ENCODE data around the gene SPHKAP. TPM values are rescaled to one million over a fixed set of nuclear protein-coding genes. Genes with fewer than 3 reads are reported as not detected.

SPHKAP gene
- polyA plus RNA-seq, 2 of the 4 experiments (the other 2 are of a cell fraction) = 0.01 TPM; not detected in 1

DNA sequence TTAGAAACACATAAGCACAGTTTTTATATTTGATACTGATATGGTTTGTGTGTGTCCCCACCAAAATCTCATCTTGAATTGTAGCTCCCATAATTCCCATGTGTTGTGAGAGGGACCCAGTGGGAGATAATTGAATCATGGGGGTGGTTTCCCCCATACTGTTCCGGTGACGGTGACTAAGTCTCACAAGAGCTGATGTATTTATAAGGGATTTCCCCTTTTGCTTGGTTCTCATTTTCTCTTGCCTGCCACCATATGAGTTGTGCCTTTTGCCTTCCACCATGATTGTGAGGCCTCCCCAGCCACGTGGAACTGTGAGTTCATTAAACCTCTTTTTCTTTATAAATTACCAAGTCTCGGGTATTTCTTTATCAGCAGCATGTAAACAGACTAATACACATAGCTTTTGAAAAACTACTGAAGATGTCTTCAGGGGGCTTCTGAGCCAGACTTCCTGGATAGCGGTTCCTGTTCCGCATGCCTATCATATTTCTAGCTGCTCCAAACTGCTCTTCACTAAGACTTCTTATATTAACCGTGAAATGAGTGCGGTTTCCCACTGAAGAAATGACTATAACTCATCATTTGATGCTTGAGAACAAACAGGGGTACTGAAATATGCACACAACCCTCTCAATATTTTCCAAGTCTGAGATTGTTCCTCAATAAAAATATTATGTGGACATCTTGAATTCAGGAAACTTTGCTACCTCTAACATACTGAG, 75.8 kb downstream of the SPHKAP start (continued):
- TF ChIP-seq, protein P1, sequence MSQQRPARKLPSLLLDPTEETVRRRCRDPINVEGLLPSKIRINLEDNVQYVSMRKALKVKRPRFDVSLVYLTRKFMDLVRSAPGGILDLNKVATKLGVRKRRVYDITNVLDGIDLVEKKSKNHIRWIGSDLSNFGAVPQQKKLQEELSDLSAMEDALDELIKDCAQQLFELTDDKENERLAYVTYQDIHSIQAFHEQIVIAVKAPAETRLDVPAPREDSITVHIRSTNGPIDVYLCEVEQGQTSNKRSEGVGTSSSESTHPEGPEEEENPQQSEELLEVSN (IDR thresholded peaks at IDR 0.05; ENCODE audit: borderline replicate concordance, low read depth) = no peak
- TF ChIP-seq KDM5A (IDR thresholded peaks at IDR 0.05) (no peak), JUNB (IDR thresholded peaks at IDR 0.05) (no peak), HOXB5 (CRISPR knock-in tag; IDR thresholded peaks at IDR 0.05) (no peak), POLR2A (IDR thresholded peaks at IDR 0.05; ENCODE audit: low read length) (no peak)

DNA sequence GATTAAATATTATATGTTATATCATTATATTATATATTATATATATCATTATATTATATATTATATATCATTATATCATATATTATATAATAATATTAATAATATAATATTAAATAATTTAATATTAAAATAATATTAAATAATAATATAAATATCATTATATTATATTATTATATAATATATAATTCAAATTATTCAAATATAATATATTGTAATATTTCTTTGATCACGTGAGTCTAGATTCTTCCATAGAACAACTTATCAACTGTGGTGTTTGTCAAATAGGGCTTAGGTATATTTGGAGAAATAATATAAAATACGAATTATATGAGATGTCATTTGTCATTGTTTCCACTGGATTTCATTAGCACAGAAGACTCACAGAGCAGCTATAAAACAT, 77.3 kb downstream of the SPHKAP start:
- CTCF ChIA-PET = interaction anchor here (0.9 kb wide), 1 partner anchor 82 kb away, joined by 3 read pairs; no protein-coding TSS in a partner anchor

More for the DNA sequence above, 77.3 kb downstream of the SPHKAP start:
- no peak overlapping the region for H3K4me3 ChIP-seq
- WGBS (ENCODE audit: missing lambda C conversion rate) = 23% methylated on average over 2 of the region's 2 CpGs
- no peak overlapping the region for H3K27ac ChIP-seq
- POLR2A ChIA-PET = no interaction called here
- H3K9me3 ChIP-seq = no peaks in the 10 kb centered on the region
- ATAC-seq (no peak), DNase-seq (ENCODE audit: low read depth in 1 of 2, low spot score in 1 of 2) (no peak), FAIRE-seq (no peak)
- TF ChIP-seq NPAS2 (CRISPR knock-in tag; IDR thresholded peaks at IDR 0.05; ENCODE audit: borderline replicate concordance) = no peak
- TF ChIP-seq HDAC2 (IDR thresholded peaks at IDR 0.05) = no peak
- TF ChIP-seq, protein P2, sequence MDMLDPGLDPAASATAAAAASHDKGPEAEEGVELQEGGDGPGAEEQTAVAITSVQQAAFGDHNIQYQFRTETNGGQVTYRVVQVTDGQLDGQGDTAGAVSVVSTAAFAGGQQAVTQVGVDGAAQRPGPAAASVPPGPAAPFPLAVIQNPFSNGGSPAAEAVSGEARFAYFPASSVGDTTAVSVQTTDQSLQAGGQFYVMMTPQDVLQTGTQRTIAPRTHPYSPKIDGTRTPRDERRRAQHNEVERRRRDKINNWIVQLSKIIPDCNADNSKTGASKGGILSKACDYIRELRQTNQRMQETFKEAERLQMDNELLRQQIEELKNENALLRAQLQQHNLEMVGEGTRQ (IDR thresholded peaks at IDR 0.05) = no peak
- TF ChIP-seq, protein P3, sequence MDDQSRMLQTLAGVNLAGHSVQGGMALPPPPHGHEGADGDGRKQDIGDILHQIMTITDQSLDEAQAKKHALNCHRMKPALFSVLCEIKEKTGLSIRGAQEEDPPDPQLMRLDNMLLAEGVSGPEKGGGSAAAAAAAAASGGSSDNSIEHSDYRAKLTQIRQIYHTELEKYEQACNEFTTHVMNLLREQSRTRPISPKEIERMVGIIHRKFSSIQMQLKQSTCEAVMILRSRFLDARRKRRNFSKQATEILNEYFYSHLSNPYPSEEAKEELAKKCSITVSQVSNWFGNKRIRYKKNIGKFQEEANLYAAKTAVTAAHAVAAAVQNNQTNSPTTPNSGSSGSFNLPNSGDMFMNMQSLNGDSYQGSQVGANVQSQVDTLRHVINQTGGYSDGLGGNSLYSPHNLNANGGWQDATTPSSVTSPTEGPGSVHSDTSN (IDR thresholded peaks at IDR 0.05) = no peak
- TF ChIP-seq, protein P1 (IDR thresholded peaks at IDR 0.05; ENCODE audit: borderline replicate concordance, low read depth) = no peak
- TF ChIP-seq, protein P4, sequence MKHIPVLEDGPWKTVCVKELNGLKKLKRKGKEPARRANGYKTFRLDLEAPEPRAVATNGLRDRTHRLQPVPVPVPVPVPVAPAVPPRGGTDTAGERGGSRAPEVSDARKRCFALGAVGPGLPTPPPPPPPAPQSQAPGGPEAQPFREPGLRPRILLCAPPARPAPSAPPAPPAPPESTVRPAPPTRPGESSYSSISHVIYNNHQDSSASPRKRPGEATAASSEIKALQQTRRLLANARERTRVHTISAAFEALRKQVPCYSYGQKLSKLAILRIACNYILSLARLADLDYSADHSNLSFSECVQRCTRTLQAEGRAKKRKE (CRISPR knock-in tag; IDR thresholded peaks at IDR 0.05; ENCODE audit: low read depth) = no peak
- no peak for TF ChIP-seq POLR2AphosphoS2 (conservative IDR thresholded peaks at IDR 0.05; ENCODE audit: low read length)
- no peak for TF ChIP-seq ZNF302 (CRISPR knock-in tag; IDR thresholded peaks at IDR 0.05)
- TF ChIP-seq, protein P5, sequence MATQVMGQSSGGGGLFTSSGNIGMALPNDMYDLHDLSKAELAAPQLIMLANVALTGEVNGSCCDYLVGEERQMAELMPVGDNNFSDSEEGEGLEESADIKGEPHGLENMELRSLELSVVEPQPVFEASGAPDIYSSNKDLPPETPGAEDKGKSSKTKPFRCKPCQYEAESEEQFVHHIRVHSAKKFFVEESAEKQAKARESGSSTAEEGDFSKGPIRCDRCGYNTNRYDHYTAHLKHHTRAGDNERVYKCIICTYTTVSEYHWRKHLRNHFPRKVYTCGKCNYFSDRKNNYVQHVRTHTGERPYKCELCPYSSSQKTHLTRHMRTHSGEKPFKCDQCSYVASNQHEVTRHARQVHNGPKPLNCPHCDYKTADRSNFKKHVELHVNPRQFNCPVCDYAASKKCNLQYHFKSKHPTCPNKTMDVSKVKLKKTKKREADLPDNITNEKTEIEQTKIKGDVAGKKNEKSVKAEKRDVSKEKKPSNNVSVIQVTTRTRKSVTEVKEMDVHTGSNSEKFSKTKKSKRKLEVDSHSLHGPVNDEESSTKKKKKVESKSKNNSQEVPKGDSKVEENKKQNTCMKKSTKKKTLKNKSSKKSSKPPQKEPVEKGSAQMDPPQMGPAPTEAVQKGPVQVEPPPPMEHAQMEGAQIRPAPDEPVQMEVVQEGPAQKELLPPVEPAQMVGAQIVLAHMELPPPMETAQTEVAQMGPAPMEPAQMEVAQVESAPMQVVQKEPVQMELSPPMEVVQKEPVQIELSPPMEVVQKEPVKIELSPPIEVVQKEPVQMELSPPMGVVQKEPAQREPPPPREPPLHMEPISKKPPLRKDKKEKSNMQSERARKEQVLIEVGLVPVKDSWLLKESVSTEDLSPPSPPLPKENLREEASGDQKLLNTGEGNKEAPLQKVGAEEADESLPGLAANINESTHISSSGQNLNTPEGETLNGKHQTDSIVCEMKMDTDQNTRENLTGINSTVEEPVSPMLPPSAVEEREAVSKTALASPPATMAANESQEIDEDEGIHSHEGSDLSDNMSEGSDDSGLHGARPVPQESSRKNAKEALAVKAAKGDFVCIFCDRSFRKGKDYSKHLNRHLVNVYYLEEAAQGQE (IDR thresholded peaks at IDR 0.05) = no peak
- no peak for TF ChIP-seq FOXS1 (CRISPR knock-in tag; IDR thresholded peaks at IDR 0.05)
- no peak for TF ChIP-seq HOXA7 (CRISPR knock-in tag; IDR thresholded peaks at IDR 0.05)
- TF ChIP-seq RAD21 (conservative IDR thresholded peaks at IDR 0.05 in 1 of 2, IDR thresholded peaks at IDR 0.05 in 1 of 2) = no peak
- TF ChIP-seq GATA3 (IDR thresholded peaks at IDR 0.05; ENCODE audit: borderline replicate concordance) = no peak
- no peak for TF ChIP-seq FOSL2 (IDR thresholded peaks at IDR 0.05)
- no peak for TF ChIP-seq FOSL2 (CRISPR knock-in tag; IDR thresholded peaks at IDR 0.05)
- TF ChIP-seq, protein P6, sequence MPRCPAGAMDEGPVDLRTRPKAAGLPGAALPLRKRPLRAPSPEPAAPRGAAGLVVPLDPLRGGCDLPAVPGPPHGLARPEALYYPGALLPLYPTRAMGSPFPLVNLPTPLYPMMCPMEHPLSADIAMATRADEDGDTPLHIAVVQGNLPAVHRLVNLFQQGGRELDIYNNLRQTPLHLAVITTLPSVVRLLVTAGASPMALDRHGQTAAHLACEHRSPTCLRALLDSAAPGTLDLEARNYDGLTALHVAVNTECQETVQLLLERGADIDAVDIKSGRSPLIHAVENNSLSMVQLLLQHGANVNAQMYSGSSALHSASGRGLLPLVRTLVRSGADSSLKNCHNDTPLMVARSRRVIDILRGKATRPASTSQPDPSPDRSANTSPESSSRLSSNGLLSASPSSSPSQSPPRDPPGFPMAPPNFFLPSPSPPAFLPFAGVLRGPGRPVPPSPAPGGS (IDR thresholded peaks at IDR 0.05) = no peak
- no peak for TF ChIP-seq SREBF2 (IDR thresholded peaks at IDR 0.05)
- TF ChIP-seq, protein P7, sequence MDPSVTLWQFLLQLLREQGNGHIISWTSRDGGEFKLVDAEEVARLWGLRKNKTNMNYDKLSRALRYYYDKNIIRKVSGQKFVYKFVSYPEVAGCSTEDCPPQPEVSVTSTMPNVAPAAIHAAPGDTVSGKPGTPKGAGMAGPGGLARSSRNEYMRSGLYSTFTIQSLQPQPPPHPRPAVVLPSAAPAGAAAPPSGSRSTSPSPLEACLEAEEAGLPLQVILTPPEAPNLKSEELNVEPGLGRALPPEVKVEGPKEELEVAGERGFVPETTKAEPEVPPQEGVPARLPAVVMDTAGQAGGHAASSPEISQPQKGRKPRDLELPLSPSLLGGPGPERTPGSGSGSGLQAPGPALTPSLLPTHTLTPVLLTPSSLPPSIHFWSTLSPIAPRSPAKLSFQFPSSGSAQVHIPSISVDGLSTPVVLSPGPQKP (IDR thresholded peaks at IDR 0.05; ENCODE audit: low read depth, low read length) = no peak
- TF ChIP-seq NR3C1 (IDR thresholded peaks at IDR 0.05) = no peak
- TF ChIP-seq KDM1A (IDR thresholded peaks at IDR 0.05; ENCODE audit: low read depth) = no peak
- no peak for TF ChIP-seq RCOR1 (IDR thresholded peaks at IDR 0.05; ENCODE audit: low read depth, low read length)
- H3K4me2 ChIP-seq = no peak overlapping the region
- H3K4me1 ChIP-seq = no peaks in the 10 kb centered on the region

Data from A549 (cell line).